ENCODE data around the gene KRT85. TPM values are rescaled to one million over a fixed set of nuclear protein-coding genes. Genes with fewer than 3 reads are reported as not detected.
A peak's percentile ranks its signal among the peaks of the same experiment; 100 is the strongest.

KRT85 gene
- total and polyA plus RNA-seq, 4 donors = not detected

GRCh38 chr12:52389313-52390207 lies 22.3 kb upstream of the KRT85 start:
- 53 to 56% methylated on average over 9 of the region's 9 CpGs for WGBS, 2 donors
- peaks cover 0 to 7% (median 0%) of the 10 kb centered on the region in 3 donors for H3K27me3 ChIP-seq (ENCODE audit: control insufficient read depth in 3 of 3, insufficient read depth in 3 of 3, low read length in 2 of 3)
- DNase-seq = peak in 1 of 3 donors; percentile 18
- H3K27ac ChIP-seq (ENCODE audit: low read depth in 1 of 2, low read length in 1 of 2) = no peak overlapping the region
- no peak overlapping the region for H3K4me3 ChIP-seq
- H3K9me3 ChIP-seq (ENCODE audit: control insufficient read depth in 4 of 4, insufficient read depth in 3 of 4, low read length in 3 of 4) = no peaks in the 10 kb centered on the region
- peaks cover 0 to 11% (median 0%) of the 10 kb centered on the region in 5 donors for H3K4me1 ChIP-seq (ENCODE audit: control insufficient read depth in 5 of 5, insufficient read depth in 5 of 5, low read length in 5 of 5)
- H3K36me3 ChIP-seq (ENCODE audit: control insufficient read depth in 4 of 4, insufficient read depth in 4 of 4, low read length in 4 of 4) = no peaks in the 10 kb centered on the region
- no peak for TF ChIP-seq CTCF (IDR thresholded peaks at IDR 0.05; ENCODE audit: control extremely low read depth, extremely low read depth)
- ATAC-seq (ENCODE audit: insufficient read depth, low FRiP score) = no peak
- H3K9ac ChIP-seq (ENCODE audit: insufficient read depth in 1 of 2, low read length in 2 of 2) = no peak overlapping the region

- no peak overlapping the region for H3K27ac ChIP-seq (ENCODE audit: low read depth in 1 of 2, low read length in 1 of 2)
- H3K36me3 ChIP-seq (ENCODE audit: control insufficient read depth in 4 of 4, insufficient read depth in 4 of 4, low read length in 4 of 4) = no peaks in the 10 kb centered on the region
- H3K9me3 ChIP-seq (ENCODE audit: control insufficient read depth in 4 of 4, insufficient read depth in 3 of 4, low read length in 3 of 4) = no peaks in the 10 kb centered on the region
- TF ChIP-seq CTCF (IDR thresholded peaks at IDR 0.05; ENCODE audit: control extremely low read depth, extremely low read depth) = no peak
- peaks cover 0 to 5% (median 0%) of the 10 kb centered on the region in 5 donors for H3K4me1 ChIP-seq (ENCODE audit: control insufficient read depth in 5 of 5, insufficient read depth in 5 of 5, low read length in 5 of 5)
- WGBS, 2 donors = 88% methylated on average over 2 of the region's 2 CpGs
- H3K4me3 ChIP-seq = no peak overlapping the region
- H3K9ac ChIP-seq (ENCODE audit: insufficient read depth in 1 of 2, low read length in 2 of 2) = no peak overlapping the region
- H3K27me3 ChIP-seq (ENCODE audit: control insufficient read depth in 3 of 3, insufficient read depth in 3 of 3, low read length in 2 of 3) = peaks cover 0 to 7% (median 0%) of the 10 kb centered on the region in 3 donors
- no peak for ATAC-seq (ENCODE audit: insufficient read depth, low FRiP score)
- DNase-seq = no peak
These were observed 20.6 kb upstream of the KRT85 start for GRCh38 chr12:52387859-52388258.

GRCh38 chr12:52385226-52385702 lies 18.0 kb upstream of the KRT85 start, which contains the start of gene KRT84:
Gene KRT84, minus strand, starts transcription at chr12:52385652. Its CDS starts 67 bp downstream, at chr12:52385585.
- Histone ChIP-seq H3K27me3 (ENCODE audit: control insufficient read depth in 3 of 3, insufficient read depth in 3 of 3, low read length in 2 of 3) (peaks cover 0 to 7% (median 0%) of the 10 kb centered on the region in 3 donors), H3K4me1 (ENCODE audit: control insufficient read depth in 5 of 5, insufficient read depth in 5 of 5, low read length in 5 of 5) (peaks cover 0 to 2% (median 0%) of the 10 kb centered on the region in 5 donors), H3K4me3 (no peak within 1 kb of the TSS), H3K36me3 (ENCODE audit: control insufficient read depth in 4 of 4, insufficient read depth in 4 of 4, low read length in 4 of 4) (no peaks in the 10 kb centered on the region), H3K27ac (ENCODE audit: low read depth in 1 of 2, low read length in 1 of 2) (no peak within 1 kb of the TSS), H3K9me3 (ENCODE audit: control insufficient read depth in 4 of 4, insufficient read depth in 3 of 4, low read length in 3 of 4) (no peaks in the 10 kb centered on the region), H3K9ac (ENCODE audit: insufficient read depth in 1 of 2, low read length in 2 of 2) (no peak within 1 kb of the TSS)
- ATAC-seq (ENCODE audit: insufficient read depth, low FRiP score) = no peak
- no peak for TF ChIP-seq CTCF (IDR thresholded peaks at IDR 0.05; ENCODE audit: control extremely low read depth, extremely low read depth)
- WGBS, 2 donors = 96 to 97% methylated on average over 11 of the region's 11 CpGs
- DNase-seq = no peak

All from lung (tissue), 12 donors.